ENCODE results near the gene TRAF5.

Gene TRAF5

DNA sequence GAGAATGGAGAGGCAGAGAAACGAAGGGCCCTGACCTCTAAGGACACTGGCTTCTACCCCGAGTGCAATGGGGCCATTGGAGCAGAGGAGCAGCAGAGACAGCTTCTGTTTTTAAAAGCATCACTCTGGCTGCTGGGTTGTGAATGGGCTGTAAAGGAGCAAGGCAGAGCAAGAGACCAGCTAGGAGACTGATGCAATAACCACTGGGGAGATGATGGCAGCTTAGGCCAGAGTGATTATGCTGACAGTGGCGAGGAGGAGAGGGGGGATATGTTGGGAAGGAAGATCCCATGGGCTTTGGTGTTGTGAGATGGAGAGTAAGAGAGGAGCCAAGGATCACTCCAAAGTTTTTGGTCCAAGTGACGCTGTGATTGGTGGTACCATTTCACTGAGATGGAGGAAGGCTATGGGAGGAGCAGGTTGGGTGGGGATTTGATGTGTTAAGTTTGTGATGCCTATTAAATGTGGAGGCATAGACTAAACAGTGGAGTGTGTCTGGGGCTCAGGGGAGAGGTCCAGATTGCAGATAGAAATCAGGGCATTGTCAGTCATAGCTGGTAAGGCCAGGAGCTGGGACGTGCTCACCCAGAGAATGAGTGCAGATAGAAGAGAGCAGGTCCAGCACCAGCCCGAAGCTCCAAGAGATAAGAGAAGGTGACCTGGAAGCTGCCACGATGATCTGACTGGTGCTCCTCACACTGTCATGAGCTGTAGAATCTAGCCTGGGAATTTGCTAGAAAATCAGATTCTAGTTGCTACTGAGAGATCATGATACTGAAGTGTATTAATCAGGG is 11.0 kb downstream of the TRAF5 start:
- DNase-seq = no peak
- Histone ChIP-seq H3K79me2 (ENCODE audit: low read length) (peaks cover 56% of the 10 kb centered on the region), H3K27ac (ENCODE audit: low read length) (no peak overlapping the region), H3F3A (ENCODE audit: insufficient read depth, low read length) (peaks cover 22% of the 10 kb centered on the region), H3K4me1 (ENCODE audit: low read length) (peaks cover 64% of the 10 kb centered on the region), H3K4me2 (ENCODE audit: low read depth, low read length) (no peak overlapping the region), H3K9me2 (replicated peaks; ENCODE audit: insufficient read depth, low read length) (no peaks in the 10 kb centered on the region), H3K9ac (ENCODE audit: low read length) (no peak overlapping the region), H3K9me3 (replicated peaks; ENCODE audit: insufficient read depth, low read length) (no peaks in the 10 kb centered on the region), H3K27me3 (replicated peaks; ENCODE audit: insufficient read depth, low read length) (no peaks in the 10 kb centered on the region), H4K20me1 (ENCODE audit: insufficient read depth, low read length) (no peaks in the 10 kb centered on the region), H3K4me3 (ENCODE audit: low read length) (no peak overlapping the region), H2AFZ (ENCODE audit: low read length) (no peak overlapping the region), H3K36me3 (replicated peaks; ENCODE audit: insufficient read depth, low read length) (no peaks in the 10 kb centered on the region)
- TF ChIP-seq, protein P1, sequence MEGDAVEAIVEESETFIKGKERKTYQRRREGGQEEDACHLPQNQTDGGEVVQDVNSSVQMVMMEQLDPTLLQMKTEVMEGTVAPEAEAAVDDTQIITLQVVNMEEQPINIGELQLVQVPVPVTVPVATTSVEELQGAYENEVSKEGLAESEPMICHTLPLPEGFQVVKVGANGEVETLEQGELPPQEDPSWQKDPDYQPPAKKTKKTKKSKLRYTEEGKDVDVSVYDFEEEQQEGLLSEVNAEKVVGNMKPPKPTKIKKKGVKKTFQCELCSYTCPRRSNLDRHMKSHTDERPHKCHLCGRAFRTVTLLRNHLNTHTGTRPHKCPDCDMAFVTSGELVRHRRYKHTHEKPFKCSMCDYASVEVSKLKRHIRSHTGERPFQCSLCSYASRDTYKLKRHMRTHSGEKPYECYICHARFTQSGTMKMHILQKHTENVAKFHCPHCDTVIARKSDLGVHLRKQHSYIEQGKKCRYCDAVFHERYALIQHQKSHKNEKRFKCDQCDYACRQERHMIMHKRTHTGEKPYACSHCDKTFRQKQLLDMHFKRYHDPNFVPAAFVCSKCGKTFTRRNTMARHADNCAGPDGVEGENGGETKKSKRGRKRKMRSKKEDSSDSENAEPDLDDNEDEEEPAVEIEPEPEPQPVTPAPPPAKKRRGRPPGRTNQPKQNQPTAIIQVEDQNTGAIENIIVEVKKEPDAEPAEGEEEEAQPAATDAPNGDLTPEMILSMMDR (IDR thresholded peaks at IDR 0.05; ENCODE audit: low read length) = no peak
- TF ChIP-seq EZH2 (optimal IDR thresholded peaks at IDR 0.05; ENCODE audit: low read depth, low read length) = no peak
- TF ChIP-seq EZH2phosphoT487 (IDR thresholded peaks at IDR 0.05; ENCODE audit: low read length) = no peak

DNA sequence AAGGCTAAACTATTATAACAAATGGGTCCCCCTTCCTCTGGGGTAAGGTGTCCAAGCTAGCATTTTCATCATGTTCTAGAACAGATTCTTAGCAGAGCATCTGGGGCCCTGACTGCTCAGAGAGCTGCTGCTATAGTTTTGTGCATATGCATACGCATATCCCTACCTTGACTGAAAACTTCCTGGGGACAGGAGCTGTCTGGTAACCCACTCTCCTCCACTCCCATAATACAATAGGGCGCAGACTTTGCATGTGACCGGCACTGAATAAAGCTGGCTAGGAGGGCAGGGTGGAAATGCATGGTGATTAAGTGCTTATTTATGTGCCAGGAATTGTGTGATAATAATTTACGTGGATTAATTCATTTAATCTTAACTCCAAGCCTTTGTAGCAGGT is 11.6 kb downstream of the TRAF5 start:
- Histone ChIP-seq H4K20me1 (ENCODE audit: insufficient read depth, low read length) (no peaks in the 10 kb centered on the region), H3K79me2 (ENCODE audit: low read length) (peaks cover 57% of the 10 kb centered on the region), H3K4me3 (ENCODE audit: low read length) (no peak overlapping the region), H3K27me3 (replicated peaks; ENCODE audit: insufficient read depth, low read length) (no peaks in the 10 kb centered on the region), H3K36me3 (replicated peaks; ENCODE audit: insufficient read depth, low read length) (no peaks in the 10 kb centered on the region), H3K9me3 (replicated peaks; ENCODE audit: insufficient read depth, low read length) (no peaks in the 10 kb centered on the region), H3K4me2 (ENCODE audit: low read depth, low read length) (no peak overlapping the region), H3F3A (ENCODE audit: insufficient read depth, low read length) (peaks cover 22% of the 10 kb centered on the region), H2AFZ (ENCODE audit: low read length) (no peak overlapping the region), H3K9ac (ENCODE audit: low read length) (no peak overlapping the region), H3K4me1 (ENCODE audit: low read length) (peaks cover 64% of the 10 kb centered on the region), H3K9me2 (replicated peaks; ENCODE audit: insufficient read depth, low read length) (no peaks in the 10 kb centered on the region), H3K27ac (ENCODE audit: low read length) (no peak overlapping the region)
- no peak for DNase-seq
- TF ChIP-seq EZH2 (optimal IDR thresholded peaks at IDR 0.05; ENCODE audit: low read depth, low read length) = no peak
- TF ChIP-seq EZH2phosphoT487 (IDR thresholded peaks at IDR 0.05; ENCODE audit: low read length) = no peak
- TF ChIP-seq, protein P1 (IDR thresholded peaks at IDR 0.05; ENCODE audit: low read length) = no peak

DNA sequence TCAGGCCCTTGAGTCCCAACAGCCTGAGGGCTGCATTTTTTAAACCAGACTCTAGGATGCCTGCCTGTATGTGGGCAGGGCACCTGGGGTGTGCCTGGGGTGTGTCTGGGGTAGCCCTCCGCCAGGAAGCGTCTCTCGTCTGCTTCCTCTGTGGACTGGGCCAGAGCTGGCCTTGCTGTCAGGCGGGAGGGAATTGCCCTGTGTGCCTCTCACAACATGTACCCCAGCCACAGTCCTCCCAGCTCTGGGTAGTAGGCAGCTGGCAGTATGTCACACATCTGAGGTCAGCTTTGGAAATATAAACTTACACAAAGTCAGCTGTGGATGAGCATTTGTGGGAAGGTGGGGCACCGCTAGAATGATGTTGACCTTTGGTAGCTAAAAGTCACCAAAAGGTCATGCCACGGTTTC is 13.0 kb downstream of the TRAF5 start:
- Histone ChIP-seq H3K9me3 (replicated peaks; ENCODE audit: insufficient read depth, low read length) (no peaks in the 10 kb centered on the region), H3F3A (ENCODE audit: insufficient read depth, low read length) (peaks cover 22% of the 10 kb centered on the region), H3K9me2 (replicated peaks; ENCODE audit: insufficient read depth, low read length) (no peaks in the 10 kb centered on the region), H3K4me2 (ENCODE audit: low read depth, low read length) (no peak overlapping the region), H4K20me1 (ENCODE audit: insufficient read depth, low read length) (no peaks in the 10 kb centered on the region), H3K4me1 (ENCODE audit: low read length) (peaks cover 57% of the 10 kb centered on the region), H3K4me3 (ENCODE audit: low read length) (no peak overlapping the region), H3K36me3 (replicated peaks; ENCODE audit: insufficient read depth, low read length) (no peaks in the 10 kb centered on the region), H2AFZ (ENCODE audit: low read length) (no peak overlapping the region), H3K79me2 (ENCODE audit: low read length) (peaks cover 57% of the 10 kb centered on the region), H3K9ac (ENCODE audit: low read length) (no peak overlapping the region), H3K27me3 (replicated peaks; ENCODE audit: insufficient read depth, low read length) (no peaks in the 10 kb centered on the region), H3K27ac (ENCODE audit: low read length) (no peak overlapping the region)
- no peak for DNase-seq
- TF ChIP-seq, protein P1 (IDR thresholded peaks at IDR 0.05; ENCODE audit: low read length) = no peak
- TF ChIP-seq EZH2 (optimal IDR thresholded peaks at IDR 0.05; ENCODE audit: low read depth, low read length) (no peak), EZH2phosphoT487 (IDR thresholded peaks at IDR 0.05; ENCODE audit: low read length) (no peak)
